ENCODE results near the gene PIGS.

DNA sequence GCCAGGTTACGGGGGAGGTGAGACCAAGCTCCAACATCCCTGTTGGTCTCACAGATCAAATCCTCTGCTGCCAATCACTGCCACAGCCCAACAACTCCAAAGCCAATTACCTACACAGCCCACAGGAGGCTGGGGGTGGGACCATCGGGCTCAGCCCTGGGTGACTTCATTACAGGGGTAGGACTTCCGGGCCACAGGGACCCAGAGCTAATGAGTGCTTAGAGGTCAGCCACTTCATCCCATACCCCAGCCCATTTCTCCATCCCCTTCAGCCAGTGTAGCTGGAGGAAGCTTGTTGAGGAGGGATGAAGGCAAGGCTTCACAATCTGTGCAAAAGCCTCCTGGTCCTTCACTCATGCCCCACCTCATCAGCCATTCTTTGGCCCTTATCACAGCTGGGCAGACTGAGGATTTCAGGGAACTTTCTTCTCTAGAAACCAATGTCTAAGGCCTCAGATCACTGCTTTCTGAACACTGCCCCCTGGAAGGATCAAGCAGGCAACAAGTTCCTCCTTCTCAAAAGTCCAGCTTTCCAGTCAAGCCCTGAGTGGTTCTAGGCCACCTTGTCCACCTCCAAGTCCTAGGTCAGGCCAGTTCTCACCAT, 59.4 kb downstream of the PIGS start:
- TF ChIP-seq, protein P1, sequence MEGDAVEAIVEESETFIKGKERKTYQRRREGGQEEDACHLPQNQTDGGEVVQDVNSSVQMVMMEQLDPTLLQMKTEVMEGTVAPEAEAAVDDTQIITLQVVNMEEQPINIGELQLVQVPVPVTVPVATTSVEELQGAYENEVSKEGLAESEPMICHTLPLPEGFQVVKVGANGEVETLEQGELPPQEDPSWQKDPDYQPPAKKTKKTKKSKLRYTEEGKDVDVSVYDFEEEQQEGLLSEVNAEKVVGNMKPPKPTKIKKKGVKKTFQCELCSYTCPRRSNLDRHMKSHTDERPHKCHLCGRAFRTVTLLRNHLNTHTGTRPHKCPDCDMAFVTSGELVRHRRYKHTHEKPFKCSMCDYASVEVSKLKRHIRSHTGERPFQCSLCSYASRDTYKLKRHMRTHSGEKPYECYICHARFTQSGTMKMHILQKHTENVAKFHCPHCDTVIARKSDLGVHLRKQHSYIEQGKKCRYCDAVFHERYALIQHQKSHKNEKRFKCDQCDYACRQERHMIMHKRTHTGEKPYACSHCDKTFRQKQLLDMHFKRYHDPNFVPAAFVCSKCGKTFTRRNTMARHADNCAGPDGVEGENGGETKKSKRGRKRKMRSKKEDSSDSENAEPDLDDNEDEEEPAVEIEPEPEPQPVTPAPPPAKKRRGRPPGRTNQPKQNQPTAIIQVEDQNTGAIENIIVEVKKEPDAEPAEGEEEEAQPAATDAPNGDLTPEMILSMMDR (IDR thresholded peaks at IDR 0.05), result no peak
- TF ChIP-seq POLR2A (IDR thresholded peaks at IDR 0.05), result no peak
